Osteoblast (primary cell): ENCODE results near the gene XRCC5. TPM values are rescaled to one million over a fixed set of nuclear protein-coding genes. Genes with fewer than 3 reads are reported as not detected.

Source experiments
- DNase-seq: peaks from one replicate; pipeline ENCODE4 v3.0.0; 2011; ENCODE audit warnings: low spot score, mixed read lengths; ENCODE audit not compliant: insufficient read length; ENCODE audit errors: missing footprints
- H2AFZ ChIP-seq: 2 replicates; pipeline ENCODE4 v1.6.0; 2011; ENCODE audit warnings: mild to moderate bottlenecking, low read length
- H3K27ac ChIP-seq: 2 replicates; pipeline ENCODE4 v1.5.1; 2011; ENCODE audit warnings: mild to moderate bottlenecking, low read depth, low read length, moderate library complexity
- H3K27me3 ChIP-seq: 2 replicates; pipeline ENCODE4 v1.6.0; 2012; ENCODE audit warnings: mild to moderate bottlenecking, control low read depth, inconsistent platforms, low read length, moderate library complexity; ENCODE audit not compliant: insufficient read depth
- H3K36me3 ChIP-seq: 2 replicates; pipeline ENCODE4 v1.5.1; 2011; ENCODE audit warnings: mild to moderate bottlenecking, low read length, control low read depth, moderate library complexity; ENCODE audit not compliant: insufficient read depth
- H3K4me1 ChIP-seq: 2 replicates; pipeline ENCODE4 v1.5.1; 2011; ENCODE audit warnings: mild to moderate bottlenecking, low read length, control low read depth, moderate library complexity; ENCODE audit not compliant: insufficient read depth
- H3K4me2 ChIP-seq: 2 replicates; pipeline ENCODE4 v1.6.0; 2011; ENCODE audit warnings: mild to moderate bottlenecking, low read length; ENCODE audit not compliant: insufficient read depth
- H3K4me3 ChIP-seq: fragments of 200-600 bp; sonication (generic); 3 replicates; pipeline ENCODE4 v1.5.1; 2012; ENCODE audit warnings: mild to moderate bottlenecking, low read length, inconsistent platforms; ENCODE audit not compliant: insufficient read depth
- H3K79me2 ChIP-seq: 2 replicates; pipeline ENCODE4 v1.6.0; 2012; ENCODE audit warnings: mild to moderate bottlenecking, low read length, control low read depth, inconsistent platforms; ENCODE audit not compliant: insufficient read depth
- H3K9me3 ChIP-seq: 2 replicates; pipeline ENCODE4 v1.5.1; 2011; ENCODE audit warnings: low read depth, low read length, control low read depth
- H4K20me1 ChIP-seq: 2 replicates; pipeline ENCODE4 v1.6.0; 2012; ENCODE audit warnings: mild to moderate bottlenecking, low read length, control low read depth; ENCODE audit not compliant: insufficient read depth
- total RNA-seq: library from RNA; depleted of rRNA; stranded (reverse); fragments of >200 nt; gene quantifications from 2 replicates; pipeline ENCODE4 v1.2.3, GENCODE V29; 2012
- TF ChIP-seq, protein P1 (sequence below): IDR thresholded peaks from 2 replicates; pipeline ENCODE4 v1.5.1; 2011; ENCODE audit warnings: mild to moderate bottlenecking, low read depth, low read length, moderate library complexity; ENCODE audit errors: extremely low read depth

Gene XRCC5
- total RNA-seq, 1 donor = 203 TPM

DNA sequence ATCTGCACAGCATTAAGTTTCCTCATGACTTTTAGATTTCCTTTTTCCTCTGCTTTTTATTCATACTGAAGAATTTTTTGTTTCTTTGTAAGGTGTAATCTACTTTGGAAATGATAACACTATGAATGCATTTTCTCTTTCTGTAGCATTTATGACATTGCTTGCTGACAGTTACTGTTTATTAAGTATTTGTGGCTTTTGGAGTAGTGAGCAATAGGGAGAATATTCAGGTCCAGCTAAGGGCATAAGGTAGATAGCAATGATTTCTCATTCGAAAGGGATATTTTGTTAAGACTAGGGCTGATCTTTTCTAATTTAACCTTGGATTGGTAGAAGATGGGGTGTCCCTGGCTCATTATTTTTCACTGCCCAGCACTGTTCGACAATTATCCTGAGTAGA, 80.3 kb downstream of the XRCC5 start:
- Histone ChIP-seq H3K9me3 (no peaks in the 10 kb centered on the region), H3K36me3 (peaks cover 30% of the 10 kb centered on the region), H3K27ac (no peak overlapping the region), H3K27me3 (no peaks in the 10 kb centered on the region), H2AFZ (no peak overlapping the region), H4K20me1 (peaks cover 9% of the 10 kb centered on the region), H3K4me1 (peaks cover 25% of the 10 kb centered on the region), H3K4me2 (no peak overlapping the region), H3K4me3 (no peak overlapping the region), H3K79me2 (peaks cover 58% of the 10 kb centered on the region)
- peak; percentile 3 for DNase-seq
- TF ChIP-seq, protein P1, sequence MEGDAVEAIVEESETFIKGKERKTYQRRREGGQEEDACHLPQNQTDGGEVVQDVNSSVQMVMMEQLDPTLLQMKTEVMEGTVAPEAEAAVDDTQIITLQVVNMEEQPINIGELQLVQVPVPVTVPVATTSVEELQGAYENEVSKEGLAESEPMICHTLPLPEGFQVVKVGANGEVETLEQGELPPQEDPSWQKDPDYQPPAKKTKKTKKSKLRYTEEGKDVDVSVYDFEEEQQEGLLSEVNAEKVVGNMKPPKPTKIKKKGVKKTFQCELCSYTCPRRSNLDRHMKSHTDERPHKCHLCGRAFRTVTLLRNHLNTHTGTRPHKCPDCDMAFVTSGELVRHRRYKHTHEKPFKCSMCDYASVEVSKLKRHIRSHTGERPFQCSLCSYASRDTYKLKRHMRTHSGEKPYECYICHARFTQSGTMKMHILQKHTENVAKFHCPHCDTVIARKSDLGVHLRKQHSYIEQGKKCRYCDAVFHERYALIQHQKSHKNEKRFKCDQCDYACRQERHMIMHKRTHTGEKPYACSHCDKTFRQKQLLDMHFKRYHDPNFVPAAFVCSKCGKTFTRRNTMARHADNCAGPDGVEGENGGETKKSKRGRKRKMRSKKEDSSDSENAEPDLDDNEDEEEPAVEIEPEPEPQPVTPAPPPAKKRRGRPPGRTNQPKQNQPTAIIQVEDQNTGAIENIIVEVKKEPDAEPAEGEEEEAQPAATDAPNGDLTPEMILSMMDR = no peak

DNA sequence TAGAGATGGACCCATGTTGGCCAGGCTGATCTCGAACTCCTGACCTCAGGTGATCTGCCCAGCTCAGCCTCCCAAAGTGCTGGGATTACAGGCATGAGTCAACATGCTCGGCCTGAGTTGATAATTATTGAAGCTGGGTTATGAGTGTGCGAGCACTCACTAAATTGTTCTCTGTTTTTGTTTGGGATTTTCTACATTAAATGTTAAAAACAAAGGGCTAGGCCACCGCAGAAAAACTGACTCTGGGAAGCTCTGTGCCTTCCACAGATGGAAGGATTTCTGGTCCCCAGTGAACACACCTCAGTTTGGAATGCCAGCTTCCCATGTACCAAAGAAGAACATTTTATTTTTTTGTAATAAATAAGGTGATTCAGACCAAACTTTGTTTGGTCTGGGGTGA, 83.0 kb downstream of the XRCC5 start:
- DNase-seq = no peak
- Histone ChIP-seq H4K20me1 (peaks cover 12% of the 10 kb centered on the region), H3K9me3 (no peaks in the 10 kb centered on the region), H3K4me3 (no peak overlapping the region), H3K27me3 (no peaks in the 10 kb centered on the region), H3K4me2 (no peak overlapping the region), H3K79me2 (peaks cover 32% of the 10 kb centered on the region), H3K36me3 (peaks cover 38% of the 10 kb centered on the region), H2AFZ (no peak overlapping the region), H3K4me1 (peaks cover 34% of the 10 kb centered on the region), H3K27ac (no peak overlapping the region)
- TF ChIP-seq, protein P1 = no peak

DNA sequence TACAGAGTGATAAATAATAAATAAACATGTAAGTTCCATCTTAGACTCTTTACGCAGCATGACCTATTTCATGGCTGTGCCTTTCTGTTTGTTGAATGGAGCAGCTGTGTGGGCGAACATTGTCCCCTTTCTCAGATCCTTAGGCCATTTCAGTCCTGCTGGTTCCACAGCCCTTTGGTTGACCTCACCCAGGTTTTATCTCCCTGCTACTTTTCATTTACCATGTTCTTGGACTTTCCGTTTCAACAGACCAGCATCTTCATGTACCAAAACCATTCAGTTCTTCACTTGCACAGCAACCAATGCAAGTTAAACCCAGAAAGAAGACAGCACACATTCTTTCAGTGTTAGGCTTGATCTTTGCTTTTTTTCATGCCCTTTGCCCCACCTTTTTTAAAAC, 83.8 kb downstream of the XRCC5 start:
- Histone ChIP-seq H3K27ac (no peak overlapping the region), H3K4me2 (no peak overlapping the region), H3K4me1 (peaks cover 27% of the 10 kb centered on the region), H3K9me3 (no peaks in the 10 kb centered on the region), H3K4me3 (no peak overlapping the region), H3K79me2 (peaks cover 25% of the 10 kb centered on the region), H3K36me3 (peaks cover 46% of the 10 kb centered on the region), H4K20me1 (peaks cover 10% of the 10 kb centered on the region), H3K27me3 (no peaks in the 10 kb centered on the region), H2AFZ (no peak overlapping the region)
- TF ChIP-seq, protein P1 = no peak
- DNase-seq = no peak

DNA sequence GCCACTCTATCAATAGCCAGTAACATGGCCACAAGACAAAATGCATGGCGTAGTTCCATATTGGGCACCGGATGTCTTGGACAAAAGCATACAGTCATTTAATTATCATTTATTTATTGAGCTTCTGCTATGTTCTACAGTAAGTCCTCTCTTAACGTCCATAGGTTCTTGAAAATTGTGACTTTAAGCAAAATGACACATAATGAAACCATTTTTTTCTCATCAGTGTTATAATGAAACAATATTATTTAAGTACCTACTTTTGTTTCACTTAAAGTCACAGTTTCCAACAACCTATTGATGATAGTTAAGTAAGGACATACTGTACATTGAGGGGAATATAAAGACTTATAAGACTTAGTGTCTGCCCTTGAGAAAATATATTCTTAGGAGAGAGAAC, 84.9 kb downstream of the XRCC5 start:
- peaks cover 15% of the 10 kb centered on the region for H3K79me2 ChIP-seq
- peaks cover 49% of the 10 kb centered on the region for H3K36me3 ChIP-seq
- H3K27me3 ChIP-seq = no peaks in the 10 kb centered on the region

More for the DNA sequence above, 84.9 kb downstream of the XRCC5 start:
- Histone ChIP-seq H2AFZ (no peak overlapping the region), H3K27ac (no peak overlapping the region), H4K20me1 (peaks cover 6% of the 10 kb centered on the region), H3K4me3 (no peak overlapping the region), H3K4me1 (peaks cover 18% of the 10 kb centered on the region), H3K9me3 (no peaks in the 10 kb centered on the region), H3K4me2 (no peak overlapping the region)
- TF ChIP-seq, protein P1 = no peak
- no peak for DNase-seq
